ENCODE measurements around the gene TTC4. TPM values are rescaled to one million over a fixed set of nuclear protein-coding genes. Genes with fewer than 3 reads are reported as not detected.

Gene TTC4
- total RNA-seq, 2 donors from 2014 or later = 15.9 to 17.4 TPM

- Histone ChIP-seq H3K27me3 (replicated peaks; ENCODE audit: insufficient read depth) (no peaks in the 10 kb centered on the region), H3K9me3 (no peaks in the 10 kb centered on the region), H3K36me3 (no peaks in the 10 kb centered on the region), H3K4me3 (peak within 1 kb of the TSS; percentile 63 to 64), H3K27ac (peak within 1 kb of the TSS; percentile 69 to 71), H3K4me1 (replicated peaks) (peaks cover 3% of the 10 kb centered on the region)
- intact Hi-C loops (cut with DNase I) = loop anchor here (5.0 kb wide), 1 partner anchor 712 kb away; the partner anchor contains the start of genes TCEANC2 and TMEM59
- whole genome bisulfite sequencing = 0% methylated on average over 55 of the region's 57 CpGs
- TF ChIP-seq POLR2AphosphoS5 (IDR thresholded peaks at IDR 0.05) (peak; percentile 99), CTCF (IDR thresholded peaks at IDR 0.05) (no peak), POLR2A (IDR thresholded peaks at IDR 0.05) (peak; percentile 76)
- peak; percentile 96 for DNase-seq (ENCODE audit: low spot score)
Observed at GRCh38 chr1:54764133-54764921, 48.7 kb downstream of the TTC4 start, which contains the start of gene PARS2. Gene PARS2 (minus strand): TSS chr1:54764523. CDS start chr1:54759161, 5,362 bp downstream.

GRCh38 chr1:54764922-54765561, 49.4 kb downstream of the TTC4 start:
- Histone ChIP-seq H3K4me1 (replicated peaks) (peaks cover 3% of the 10 kb centered on the region), H3K36me3 (no peaks in the 10 kb centered on the region), H3K4me3 (peak overlapping the region; percentile 63 to 64), H3K9me3 (no peaks in the 10 kb centered on the region), H3K27ac (peak overlapping the region; percentile 69 to 71), H3K27me3 (replicated peaks; ENCODE audit: insufficient read depth) (no peaks in the 10 kb centered on the region)
- TF ChIP-seq POLR2A (IDR thresholded peaks at IDR 0.05) (no peak), POLR2AphosphoS5 (IDR thresholded peaks at IDR 0.05) (no peak), CTCF (IDR thresholded peaks at IDR 0.05) (no peak)
- DNase-seq (ENCODE audit: low spot score) = no peak
- intact Hi-C loops (cut with DNase I) = loop anchor here (5.0 kb wide), 1 partner anchor 713 kb away; the partner anchor contains the start of genes TCEANC2 and TMEM59
- 56% methylated on average over 13 of the region's 13 CpGs for WGBS

GRCh38 chr1:54766726-54767125, 51.1 kb downstream of the TTC4 start:
- 39% methylated on average over 4 of the region's 4 CpGs for WGBS
- intact Hi-C loops (cut with DNase I) = no loop called here
- no peaks in the 10 kb centered on the region for H3K36me3 ChIP-seq
- H3K27me3 ChIP-seq (replicated peaks; ENCODE audit: insufficient read depth) = no peaks in the 10 kb centered on the region
- no peak for DNase-seq (ENCODE audit: low spot score)
- H3K4me1 ChIP-seq (replicated peaks) = peaks cover 3% of the 10 kb centered on the region
- no peaks in the 10 kb centered on the region for H3K9me3 ChIP-seq
- H3K4me3 ChIP-seq = no peak overlapping the region
- H3K27ac ChIP-seq = no peak overlapping the region
- no peak for TF ChIP-seq POLR2AphosphoS5 (IDR thresholded peaks at IDR 0.05)
- no peak for TF ChIP-seq POLR2A (IDR thresholded peaks at IDR 0.05)
- TF ChIP-seq CTCF (IDR thresholded peaks at IDR 0.05) = no peak

GRCh38 chr1:54767526-54767925, 51.9 kb downstream of the TTC4 start:
- intact Hi-C loops (cut with DNase I) = no loop called here
- 70% methylated on average over 6 of the region's 6 CpGs for WGBS
- Histone ChIP-seq H3K9me3 (no peaks in the 10 kb centered on the region), H3K27me3 (replicated peaks; ENCODE audit: insufficient read depth) (no peaks in the 10 kb centered on the region), H3K27ac (no peak overlapping the region), H3K36me3 (no peaks in the 10 kb centered on the region), H3K4me3 (no peak overlapping the region), H3K4me1 (replicated peaks) (peaks cover 3% of the 10 kb centered on the region)
- DNase-seq (ENCODE audit: low spot score) = no peak
- TF ChIP-seq POLR2AphosphoS5 (IDR thresholded peaks at IDR 0.05) (no peak), POLR2A (IDR thresholded peaks at IDR 0.05) (no peak), CTCF (IDR thresholded peaks at IDR 0.05) (no peak)
